HCT116 (cell line): ENCODE data around the gene OR52E8. TPM values are rescaled to one million over a fixed set of nuclear protein-coding genes. Genes with fewer than 3 reads are reported as not detected.

ENCODE experiments used
- ATAC-seq: fragments of 200-7000 bp; cut with Tn5 transposase; 2 replicates; pipeline ENCODE4 v1.9.1; 2020; ENCODE audit warnings: mild to moderate bottlenecking, moderate library complexity
- BruUV-seq: library from RNA; stranded (reverse); fragments of 400-500 nt; replicated peaks from 2 replicates; lab custom pipeline; 2021; lab: Mats Ljungman, UMichigan
- CTCF ChIA-PET: fragments of 300-600 bp; sonication (Branson Sonifier 250); formaldehyde crosslinking; loops from one replicate; lab custom pipeline; 2021; ENCODE audit warnings: antibody characterized with exemption; lab: Charles Lee
- POLR2A ChIA-PET: fragments of 300-600, 350-600 bp; sonication (Branson Sonifier 250); formaldehyde crosslinking; loops from one replicate; lab custom pipeline; 2021; ENCODE audit warnings: antibody characterized with exemption; lab: Charles Lee
- RAD21 ChIA-PET, 2 experiments: fragments of 300-600 bp; sonication (Branson Sonifier 250); formaldehyde crosslinking; loops; one replicate each; lab custom pipeline; 2023; ENCODE audit warnings: low total read pairs in 2 of 2; ENCODE audit not compliant: uncharacterized antibody in 2 of 2, unreplicated experiment in 2 of 2, low non-redundant PET in 1 of 2; lab: Charles Lee
- DNase-seq: peaks from one replicate; pipeline ENCODE4 v3.0.0-alpha.2; 2010; ENCODE audit warnings: low read depth, low spot score
- H2AFZ ChIP-seq: fragments of 200-600 bp; shearing (Covaris generic), sonication (generic); 2 replicates; pipeline ENCODE4 v1.6.1; 2017; ENCODE audit warnings: low read depth, mixed run types, mixed read lengths, antibody characterized with exemption, low read length; ENCODE audit not compliant: poor library complexity, severe bottlenecking
- H3K27ac ChIP-seq: 2 replicates; pipeline ENCODE4 v1.5.1; 2012; ENCODE audit warnings: low read depth, low read length
- H3K27me3 ChIP-seq: fragments of 200-600 bp; sonication (generic); 2 replicates; pipeline ENCODE4 v1.6.1; 2016; ENCODE audit warnings: mixed run types, low read length, mixed read lengths; ENCODE audit not compliant: insufficient read depth
- H3K36me3 ChIP-seq, 2 experiments: fragments of 200-500 bp in 1 of 2; fragments of 200-600 bp in 1 of 2; sonication (Bioruptor generic) in 1 of 2; sonication (generic) in 1 of 2; 2 replicates each; pipeline versions ENCODE4 v1.5.1 to v1.6.1; 2014 to 2016; ENCODE audit warnings: low read length in 2 of 2, inconsistent platforms in 1 of 2, mixed read lengths in 1 of 2, mixed run types in 1 of 2; ENCODE audit not compliant: insufficient read depth in 2 of 2, control insufficient read depth in 1 of 2
- H3K4me1 ChIP-seq, 2 experiments: fragments of 200-600 bp in 1 of 2; sonication (generic) in 1 of 2; 2 replicates each; pipeline versions ENCODE4 v1.5.1 to v1.6.1; 2012 to 2017; ENCODE audit warnings: low read length in 2 of 2, inconsistent platforms in 1 of 2, mild to moderate bottlenecking in 1 of 2, mixed read lengths in 1 of 2, mixed run types in 1 of 2, moderate library complexity in 1 of 2; ENCODE audit not compliant: insufficient read depth in 2 of 2, control insufficient read depth in 1 of 2
- H3K4me2 ChIP-seq: fragments of 200-600 bp; sonication (generic); 2 replicates; pipeline ENCODE4 v1.6.1; 2017; ENCODE audit warnings: mixed run types, low read length, mixed read lengths
- H3K4me3 ChIP-seq, 2 experiments: fragments of 200-600 bp in 1 of 2; sonication (generic) in 1 of 2; replicated peaks in 1 of 2; 2 replicates each; pipeline ENCODE4 v1.5.1; 2011 to 2016; ENCODE audit warnings: low read length in 2 of 2, control low read depth in 1 of 2, low read depth in 1 of 2, mild to moderate bottlenecking in 1 of 2, mixed read lengths in 1 of 2, mixed run types in 1 of 2
- H3K79me2 ChIP-seq: fragments of 200-600 bp; sonication (generic); 2 replicates; pipeline ENCODE4 v1.6.1; 2017; ENCODE audit warnings: mild to moderate bottlenecking, mixed run types, low read length, moderate library complexity, mixed read lengths; ENCODE audit not compliant: insufficient read depth
- H3K9ac ChIP-seq: fragments of 200-600 bp; sonication (generic); 2 replicates; pipeline ENCODE4 v1.6.1; 2016; ENCODE audit warnings: low read length, mixed read lengths
- H3K9me2 ChIP-seq: fragments of 200-600 bp; sonication (generic), shearing (Covaris generic); 2 replicates; pipeline ENCODE4 v1.6.1; 2017; ENCODE audit warnings: mixed run types, mild to moderate bottlenecking, moderate library complexity; ENCODE audit not compliant: insufficient read depth
- H3K9me3 ChIP-seq, 2 experiments: fragments of 200-500 bp in 1 of 2; fragments of 200-600 bp in 1 of 2; sonication (Bioruptor generic) in 1 of 2; sonication (generic) in 1 of 2; 2 replicates each; pipeline ENCODE4 v1.6.1; 2014 to 2017; ENCODE audit warnings: low read length in 2 of 2, mixed read lengths in 2 of 2, inconsistent platforms in 1 of 2, low read depth in 1 of 2, mild to moderate bottlenecking in 1 of 2, mixed run types in 1 of 2, moderate library complexity in 1 of 2; ENCODE audit not compliant: control insufficient read depth in 1 of 2, insufficient read depth in 1 of 2
- H4K20me1 ChIP-seq: fragments of 200-600 bp; sonication (generic), shearing (Covaris generic); 2 replicates; pipeline ENCODE4 v1.6.1; 2017; ENCODE audit warnings: mixed run types, mild to moderate bottlenecking, moderate library complexity; ENCODE audit not compliant: insufficient read depth
- ATF3 ChIP-seq: IDR thresholded peaks from 2 replicates; pipeline ENCODE4 v1.6.1; 2012
- CBX3 ChIP-seq: IDR thresholded peaks from 2 replicates; pipeline ENCODE4 v1.6.1; 2012; ENCODE audit warnings: low read depth
- EGR1 ChIP-seq: IDR thresholded peaks from 2 replicates; pipeline ENCODE4 v1.6.1; 2012; ENCODE audit warnings: low read depth
- ELF1 ChIP-seq: IDR thresholded peaks from 2 replicates; pipeline ENCODE4 v1.6.1; 2012; ENCODE audit warnings: low read depth, borderline replicate concordance
- EZH2 ChIP-seq: fragments of 200-600 bp; sonication (generic); IDR thresholded peaks from 2 replicates; pipeline ENCODE4 v1.6.1; 2017; ENCODE audit warnings: antibody characterized with exemption, mixed run types
- EZH2phosphoT487 ChIP-seq: fragments of 200-600 bp; IDR thresholded peaks from 2 replicates; pipeline ENCODE4 v1.6.1; 2018; ENCODE audit warnings: antibody characterized with exemption, borderline replicate concordance
- FOSL1 ChIP-seq: IDR thresholded peaks from 2 replicates; pipeline ENCODE4 v1.6.1; 2012; ENCODE audit warnings: low read depth
- JUND ChIP-seq: IDR thresholded peaks from 2 replicates; pipeline ENCODE4 v1.6.1; 2012
- POLR2AphosphoS5 ChIP-seq: IDR thresholded peaks from 2 replicates; pipeline ENCODE4 v1.6.1; 2011; ENCODE audit warnings: mild to moderate bottlenecking, low read depth, low read length, moderate library complexity
- REST ChIP-seq: IDR thresholded peaks from 2 replicates; pipeline ENCODE4 v1.6.1; 2012; ENCODE audit warnings: low read depth
- SIN3A ChIP-seq: IDR thresholded peaks from 2 replicates; pipeline ENCODE4 v1.6.1; 2012; ENCODE audit warnings: low read depth
- SP1 ChIP-seq: IDR thresholded peaks from 2 replicates; pipeline ENCODE4 v1.6.1; 2012; ENCODE audit warnings: low read depth
- SRF ChIP-seq: IDR thresholded peaks from 2 replicates; pipeline ENCODE4 v1.6.1; 2012; ENCODE audit warnings: low read depth
- ZBTB33 ChIP-seq: IDR thresholded peaks from 2 replicates; pipeline ENCODE4 v1.6.1; 2011; ENCODE audit warnings: mild to moderate bottlenecking, low read length, moderate library complexity; ENCODE audit not compliant: insufficient replicate concordance; ENCODE audit errors: extremely low read depth
- ZFX ChIP-seq: fragments of 450-650 bp; IDR thresholded peaks from 2 replicates; pipeline ENCODE4 v1.6.1; 2017
- intact Hi-C: fragments of 100-400 bp; cut with micrococcal nuclease; formaldehyde crosslinking; loops from 2 replicates; pipeline ENCODE4 v1.10.0; 2022
- total RNA-seq: library from RNA; stranded (reverse); gene quantifications from one replicate; pipeline ENCODE4 v1.2.1, GENCODE V29; 2021; ENCODE audit not compliant: unreplicated experiment

The OR52E8 gene
- total RNA-seq, 1 experiment from 2014 or later: not detected

- no TSS peak for BruUV-seq
- CTCF ChIA-PET: no interaction called here
- Histone ChIP-seq H3K27ac (no peak overlapping the region), H3K9ac (no peak overlapping the region), H3K9me2 (no peaks in the 10 kb centered on the region), H3K4me2 (no peak overlapping the region), H3K27me3 (peaks cover 37% of the 10 kb centered on the region), H3K36me3 (no peaks in the 10 kb centered on the region), H4K20me1 (no peaks in the 10 kb centered on the region), H2AFZ (no peak overlapping the region), H3K4me1 (no peaks in the 10 kb centered on the region), H3K4me3 (no peak overlapping the region), H3K9me3 (no peaks in the 10 kb centered on the region), H3K79me2 (no peaks in the 10 kb centered on the region)
- TF ChIP-seq SP1: no peak
- no peak for TF ChIP-seq FOSL1
- TF ChIP-seq CBX3: no peak
- TF ChIP-seq EGR1: no peak
- TF ChIP-seq ELF1: no peak
- no peak for TF ChIP-seq POLR2AphosphoS5
- no peak for TF ChIP-seq ZFX
- no peak for TF ChIP-seq EZH2
- TF ChIP-seq ZBTB33: no peak
- TF ChIP-seq SIN3A: no peak
- no peak for TF ChIP-seq SRF
- TF ChIP-seq JUND: no peak
- no peak for TF ChIP-seq REST
- no peak for TF ChIP-seq EZH2phosphoT487
- no peak for TF ChIP-seq ATF3
- intact Hi-C loops: no loop called here
- ATAC-seq (no peak), DNase-seq (no peak)
- POLR2A ChIA-PET: no interaction called here
- RAD21 ChIA-PET: no interaction called here
Observed at GRCh38 chr11:5865826-5866225, 8.3 kb upstream of the OR52E8 start.
